Pulmonary artery endothelial cell (primary cell): Measurements from ENCODE around the gene TNIP2. TPM values are rescaled to one million over a fixed set of nuclear protein-coding genes. Genes with fewer than 3 reads are reported as not detected.

Experiments
- DNase-seq: peaks from one replicate; pipeline ENCODE4 v3.0.0-alpha.2; 2011; ENCODE audit warnings: low read depth, low spot score
- total RNA-seq: library from RNA; depleted of rRNA; stranded (reverse); fragments of >200 nt; gene quantifications from 2 replicates; pipeline ENCODE4 v1.2.3, GENCODE V29; 2014

Gene TNIP2
- 90.3 and 109 TPM in 2 replicates for total RNA-seq

DNA sequence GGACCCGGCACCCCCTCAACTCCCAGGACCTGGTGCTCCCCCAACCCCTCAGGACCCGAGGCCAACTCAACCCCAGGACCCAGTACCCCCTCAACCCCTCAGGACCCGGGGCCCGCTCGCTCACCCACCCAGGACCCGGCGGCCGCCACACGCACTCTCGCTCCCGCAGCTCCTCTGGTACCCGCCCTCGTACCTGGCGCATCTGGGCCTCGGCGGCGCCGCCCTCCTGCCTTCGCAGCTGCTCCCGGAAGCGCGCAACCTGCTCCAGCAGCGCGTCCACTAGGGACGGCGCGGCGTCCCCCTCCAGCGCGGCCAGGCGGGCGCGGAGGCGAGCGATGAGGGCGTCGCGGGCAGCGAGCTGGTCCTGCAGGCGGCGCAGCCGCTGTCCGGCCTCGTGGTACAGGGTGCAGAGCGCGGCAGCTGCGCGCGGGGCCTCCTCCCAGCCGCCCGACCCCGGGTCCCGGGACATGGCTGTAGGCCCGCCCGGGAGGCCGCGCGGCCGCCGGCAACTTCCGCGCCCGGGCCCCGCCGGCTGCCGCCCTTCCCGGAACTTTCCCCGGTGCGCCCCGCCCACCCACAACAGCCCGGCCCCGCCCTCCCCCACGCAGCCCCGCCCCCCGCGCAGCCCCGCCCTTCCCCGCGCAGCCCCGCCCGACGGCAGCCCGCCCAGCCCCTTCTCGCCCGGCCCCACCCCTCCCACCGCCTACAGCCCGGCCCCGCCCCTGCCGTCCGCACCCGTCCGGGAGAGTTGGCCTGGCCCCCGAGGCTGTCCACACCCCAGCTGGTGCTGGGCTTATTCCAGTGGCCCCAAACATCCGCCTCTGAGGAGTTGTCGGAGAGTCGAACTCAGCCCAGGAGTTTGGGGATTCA, at the start of gene TNIP2:
TSS of gene TNIP2 (minus strand) at position 516 of the 870 bp plus-strand sequence. CDS start at position 469, 47 bp downstream.
- DNase-seq: no peak

DNA sequence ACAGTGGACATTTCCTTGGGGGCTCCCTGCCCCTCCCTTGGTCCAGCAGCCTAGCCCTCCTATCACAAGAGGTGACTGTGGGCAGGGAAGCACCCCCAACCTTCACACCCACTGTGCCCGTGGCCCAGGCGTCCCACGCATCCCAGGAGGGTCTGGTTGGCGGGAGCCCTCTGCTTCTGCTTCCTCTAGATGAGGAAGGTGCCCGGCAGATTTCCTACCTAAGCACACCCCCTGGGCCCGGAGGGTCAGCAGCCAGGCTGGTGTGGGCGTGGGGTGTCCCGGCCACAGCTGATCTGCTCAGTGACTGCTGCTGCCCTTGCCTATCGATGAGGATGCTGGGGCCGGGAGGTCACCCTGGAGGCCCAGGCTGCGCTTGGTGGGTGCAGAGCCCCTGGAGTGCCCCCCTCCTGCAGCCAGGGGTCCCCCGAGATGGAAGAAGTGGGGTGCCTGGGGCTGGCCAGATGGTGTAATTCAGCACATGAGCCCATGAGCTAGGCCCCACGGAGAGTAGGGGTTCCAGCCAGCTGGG, 48.9 kb upstream of the TNIP2 start:
- DNase-seq: no peak

- DNase-seq: no peak
These were observed 48.4 kb upstream of the TNIP2 start for GRCh38 chr4:2804449-2804972.

- DNase-seq: no peak
These were observed 47.7 kb upstream of the TNIP2 start for GRCh38 chr4:2803624-2804448.

GRCh38 chr4:2802618-2803531, 46.7 kb upstream of the TNIP2 start:
- no peak for DNase-seq

- DNase-seq: no peak
These were observed 44.8 kb upstream of the TNIP2 start for GRCh38 chr4:2800691-2801596.

- DNase-seq: no peak
These were observed 44.0 kb upstream of the TNIP2 start for GRCh38 chr4:2799971-2800690.

DNA sequence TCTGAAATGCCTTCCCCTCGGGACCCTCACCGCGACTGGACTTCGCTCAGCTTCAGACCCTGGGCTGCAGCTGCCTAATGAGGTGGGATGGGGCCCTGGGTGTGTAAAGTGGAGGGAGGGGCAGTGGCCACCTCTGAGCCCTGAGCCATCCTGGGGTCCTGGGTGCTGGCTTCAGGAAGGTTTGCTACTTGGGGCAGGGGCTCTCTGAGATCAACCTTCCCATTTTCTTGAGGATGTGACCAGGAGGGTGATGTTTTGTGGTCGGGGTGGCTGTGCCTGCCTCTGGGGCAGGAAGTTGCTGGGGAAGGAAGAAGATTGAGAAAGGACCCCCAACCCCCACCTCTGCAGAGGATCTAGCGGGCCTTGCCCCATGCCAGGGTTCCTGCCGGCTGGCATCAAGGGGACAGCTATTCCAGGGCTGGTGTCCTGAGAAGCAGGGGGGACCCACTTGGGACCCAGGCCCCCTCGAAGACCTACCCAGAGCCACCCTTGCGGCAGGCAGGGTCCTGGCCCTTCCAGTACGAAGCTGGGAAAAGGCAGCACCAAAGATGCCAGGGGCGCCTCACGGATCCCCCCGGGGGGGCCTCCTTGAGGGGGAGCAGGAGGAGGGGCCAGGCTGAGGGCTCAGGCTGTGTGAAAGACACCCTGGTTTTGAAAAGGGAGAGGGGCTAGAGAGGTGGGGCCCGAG, 43.2 kb upstream of the TNIP2 start:
- no peak for DNase-seq

DNA sequence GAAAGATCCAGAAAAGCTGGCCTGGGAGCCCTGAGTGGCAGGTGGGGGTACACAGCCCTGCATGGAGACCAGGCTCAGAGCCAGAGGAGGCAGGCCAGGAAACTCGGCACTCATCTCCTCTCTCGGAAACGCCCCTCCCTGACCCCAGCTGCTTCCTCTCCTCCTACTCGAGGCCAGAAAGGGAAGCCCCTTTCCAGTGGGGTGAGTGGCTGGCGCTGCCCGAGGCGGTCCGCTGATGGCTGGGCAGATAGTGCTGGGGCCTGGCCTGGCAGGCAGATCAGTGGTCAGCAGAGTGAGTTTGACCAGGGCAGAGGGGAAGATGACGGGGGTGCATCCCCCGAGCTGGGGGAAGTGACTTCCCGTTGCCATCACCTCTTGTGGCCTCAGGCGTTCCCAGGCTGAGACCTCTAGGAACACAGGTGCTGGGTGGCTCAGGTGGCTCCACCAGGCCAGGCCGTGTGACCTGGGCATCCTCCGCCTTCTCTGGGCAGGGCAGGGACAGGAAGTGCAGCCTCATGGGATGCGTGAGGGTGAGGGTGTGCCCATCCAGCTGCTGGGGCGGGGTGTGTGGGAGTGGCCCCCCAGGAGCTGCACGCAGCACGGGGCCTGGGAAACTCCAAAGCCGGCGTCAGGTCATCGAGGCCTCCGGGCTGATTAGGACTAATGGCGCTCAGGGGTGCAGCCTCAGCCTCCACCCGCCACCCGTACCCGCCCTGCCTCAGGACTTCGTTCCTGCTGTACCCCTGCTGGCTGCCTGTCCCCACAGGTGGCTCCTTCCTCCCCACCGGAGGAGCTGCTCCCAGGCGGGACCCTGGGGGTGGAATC, 42.5 kb upstream of the TNIP2 start:
- DNase-seq: peak; percentile 60

DNA sequence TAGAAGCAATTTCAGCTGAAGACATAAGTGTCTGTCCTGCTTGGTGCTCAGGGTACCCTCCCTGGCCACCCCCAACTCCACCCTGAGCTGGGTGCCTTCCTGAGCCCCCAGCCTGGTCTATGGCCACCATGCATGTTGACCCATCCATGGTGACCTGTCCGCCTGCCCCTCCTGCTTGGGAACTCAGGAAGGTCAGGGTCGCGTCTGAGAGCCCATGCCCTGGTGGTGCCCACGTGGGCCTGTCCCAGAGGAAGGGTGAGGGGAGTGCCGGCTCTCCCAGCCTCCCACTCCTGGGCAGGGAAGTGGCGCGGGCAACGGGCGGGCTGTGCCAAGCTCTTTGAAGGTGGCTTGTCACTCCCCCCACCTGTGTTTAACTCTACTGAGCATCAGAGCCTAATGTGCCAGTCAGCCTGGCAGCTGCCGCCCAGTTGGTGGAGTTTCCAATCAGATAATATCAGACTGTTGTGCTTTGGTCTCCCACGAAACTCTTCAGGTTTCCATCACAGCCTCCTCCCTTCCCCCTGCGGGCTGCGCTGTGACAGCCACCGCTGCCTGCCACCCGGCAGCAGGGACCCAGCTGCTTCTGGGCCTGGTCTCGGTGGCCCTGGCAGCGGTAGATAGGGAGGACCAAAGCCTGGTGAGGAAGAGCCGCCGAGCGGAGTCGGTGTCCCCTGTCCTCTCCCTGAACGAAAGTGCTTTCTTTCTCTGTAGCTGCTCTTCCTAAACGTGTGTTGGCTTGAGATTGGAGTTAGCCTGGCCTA, 41.6 kb upstream of the TNIP2 start:
- no peak for DNase-seq

DNA sequence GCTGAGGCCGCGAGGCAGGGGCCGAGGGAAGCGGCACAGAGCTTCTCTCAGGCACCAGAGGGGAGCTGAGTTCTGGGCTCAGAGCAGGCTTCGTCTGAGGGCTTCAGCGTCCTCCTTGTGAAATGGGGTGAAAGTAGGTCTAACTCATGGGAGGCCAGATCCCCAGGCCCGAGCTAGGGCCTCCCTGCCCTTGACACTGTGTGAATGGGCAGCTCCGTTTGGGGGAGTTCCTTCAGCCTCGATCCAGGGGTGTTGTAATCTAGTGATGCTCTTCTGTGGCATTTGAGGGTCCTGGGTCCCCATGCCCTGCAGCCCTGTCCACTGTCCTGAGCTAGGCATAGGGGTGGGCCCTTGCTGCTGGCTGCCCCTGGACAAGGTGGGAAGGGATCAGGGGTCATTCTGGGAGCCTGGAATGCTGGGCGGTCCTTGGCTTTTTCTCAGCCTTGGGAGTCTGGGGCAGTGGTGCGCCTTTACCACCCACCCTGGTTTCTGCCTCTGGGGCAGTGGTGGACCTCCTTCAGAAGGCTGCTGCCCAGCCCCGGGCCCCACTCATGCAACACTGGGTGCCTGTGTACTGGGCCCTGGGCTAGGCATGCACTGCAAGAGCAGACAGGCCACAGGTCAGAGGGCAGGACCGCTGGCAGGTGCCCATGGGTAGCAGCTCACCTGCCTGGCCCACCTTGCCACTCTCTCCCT, 40.9 kb upstream of the TNIP2 start:
- DNase-seq: no peak

GRCh38 chr4:2795893-2796848, 40.0 kb upstream of the TNIP2 start:
- DNase-seq: no peak

- no peak for DNase-seq
These were observed 39.3 kb upstream of the TNIP2 start for GRCh38 chr4:2795300-2795892.

- no peak for DNase-seq
These were observed 38.6 kb upstream of the TNIP2 start for GRCh38 chr4:2794486-2795299.
